GM12801 (cell line): ENCODE results near the gene IGFBPL1.

Source experiments
- CTCF ChIP-seq: IDR thresholded peaks from one replicate; pipeline ENCODE4 v1.5.1; 2011; ENCODE audit warnings: control low read depth; ENCODE audit not compliant: insufficient read length; ENCODE audit errors: extremely low read depth

The IGFBPL1 gene

DNA sequence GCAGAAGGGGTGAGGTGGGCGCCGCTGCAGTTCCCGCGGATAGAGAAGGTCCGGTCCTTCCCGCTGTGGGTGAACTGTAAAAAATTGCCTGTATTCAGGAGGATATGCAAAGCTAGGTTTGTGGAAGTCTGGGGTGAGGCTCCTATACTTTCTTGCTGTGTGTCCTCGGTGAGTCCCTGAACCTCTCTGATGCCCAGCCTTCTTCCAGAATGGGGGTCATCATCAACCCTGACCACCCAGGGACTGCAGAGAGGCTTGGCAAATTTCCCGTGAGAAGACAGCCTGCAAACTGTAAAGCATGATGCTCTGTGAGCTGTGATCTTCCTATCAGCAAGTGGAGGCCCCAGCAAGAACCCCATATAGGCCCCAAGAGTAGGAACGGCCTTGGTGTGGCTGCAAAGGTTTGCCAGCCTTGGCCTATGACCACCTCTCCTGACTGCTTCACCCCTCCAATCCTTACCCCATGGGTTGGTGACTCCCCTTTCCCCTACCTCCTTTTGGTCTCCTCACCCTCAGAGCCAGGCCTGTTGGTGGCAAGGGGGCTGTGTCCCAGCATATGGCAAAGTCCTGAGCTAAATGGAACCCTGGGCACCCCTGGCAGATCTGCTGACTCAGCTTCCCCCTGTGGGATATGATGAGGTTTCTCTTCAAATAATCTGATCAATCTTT, 31.0 kb downstream of the IGFBPL1 start:
- no peak for TF ChIP-seq CTCF

DNA sequence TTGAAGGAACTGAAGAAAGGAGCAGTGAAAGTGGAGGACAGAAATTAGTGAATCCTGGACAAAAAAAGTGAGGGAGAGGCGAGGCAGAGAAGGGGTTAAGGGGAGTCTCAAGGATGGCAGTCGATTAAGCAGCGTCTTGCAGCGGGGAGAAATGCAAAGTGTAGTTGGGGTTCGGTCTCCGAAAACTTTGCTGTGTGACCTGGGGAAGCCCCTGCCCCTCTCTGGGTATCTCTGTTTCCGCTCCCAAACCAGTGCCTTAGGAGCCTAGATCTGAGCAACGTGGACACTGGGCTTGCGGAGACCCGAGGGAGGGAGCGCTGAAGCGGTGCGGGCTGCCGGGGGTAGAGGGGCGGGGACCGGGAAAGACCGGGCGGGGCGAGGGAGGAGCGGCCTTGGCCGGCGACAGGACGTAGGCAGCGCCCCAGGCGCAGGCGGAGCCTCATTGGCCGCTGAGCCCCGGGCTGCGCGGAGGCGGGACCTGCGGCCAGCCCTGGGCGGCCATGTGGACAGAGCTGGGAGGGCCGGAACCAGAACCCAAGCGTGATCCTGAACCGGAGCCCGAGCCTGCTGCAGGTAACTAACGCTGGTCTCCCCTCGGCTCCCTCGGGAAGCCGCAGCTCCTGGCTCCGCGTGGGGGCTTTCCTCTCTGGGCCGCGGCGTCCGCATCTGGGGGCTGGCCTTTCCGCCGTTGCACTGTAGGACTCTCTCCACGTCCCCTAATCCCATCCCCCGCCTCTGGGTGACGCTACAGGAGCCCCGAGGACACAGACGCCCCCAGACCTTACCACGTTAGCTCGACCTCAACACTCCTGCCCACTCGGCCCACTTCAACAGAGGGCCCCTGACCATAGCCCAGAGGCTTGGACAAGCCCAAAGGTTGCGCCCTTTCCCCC, 31.8 kb downstream of the IGFBPL1 start, which contains the start of gene ALDH1B1:
Gene ALDH1B1 (plus strand): TSS at position 468 of the 893 bp plus-strand sequence. CDS start 3,047 bp downstream, outside the sequence.
- no peak for TF ChIP-seq CTCF

DNA sequence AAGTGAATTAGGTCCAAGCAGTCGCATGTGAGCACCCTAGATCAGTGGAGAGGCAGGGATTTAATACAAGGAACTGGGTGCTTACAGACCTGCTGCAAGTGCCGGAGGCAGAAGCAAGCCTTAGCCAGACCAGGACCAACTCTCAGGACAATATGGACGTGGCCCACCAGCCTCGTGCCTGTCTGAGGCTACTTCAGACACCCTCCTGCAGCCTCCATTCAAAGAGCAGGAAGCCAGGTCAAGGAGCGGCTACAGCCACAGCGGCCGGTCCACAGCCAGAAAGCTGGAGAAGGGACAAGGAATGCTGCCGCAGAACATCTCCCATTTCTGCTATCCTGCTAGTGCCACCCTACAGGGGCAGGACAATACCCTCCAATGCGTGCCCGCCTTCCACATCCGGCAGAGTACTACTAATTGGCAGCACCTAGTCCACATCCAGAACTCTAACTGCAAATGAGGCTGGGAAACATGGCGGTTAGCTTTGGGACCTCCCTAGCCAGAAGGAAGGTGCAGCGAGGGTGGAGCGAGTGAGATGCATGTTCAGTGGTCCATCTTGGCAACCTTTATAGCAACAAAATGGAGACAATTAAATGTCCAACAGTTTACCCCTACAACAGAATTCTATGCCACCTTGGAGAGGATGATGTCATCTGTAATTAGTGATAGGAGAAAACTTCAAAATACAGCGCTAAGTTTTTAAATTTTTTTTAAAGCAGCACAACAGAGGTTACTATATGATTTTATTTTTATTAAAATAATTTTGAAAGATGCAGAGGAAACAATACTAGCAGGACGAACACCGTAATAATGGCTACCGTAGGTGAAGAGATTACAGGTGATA, 32.8 kb downstream of the IGFBPL1 start:
- TF ChIP-seq CTCF: no peak

GRCh38 chr9:38390851-38391250, 33.4 kb downstream of the IGFBPL1 start:
- TF ChIP-seq CTCF: no peak

DNA sequence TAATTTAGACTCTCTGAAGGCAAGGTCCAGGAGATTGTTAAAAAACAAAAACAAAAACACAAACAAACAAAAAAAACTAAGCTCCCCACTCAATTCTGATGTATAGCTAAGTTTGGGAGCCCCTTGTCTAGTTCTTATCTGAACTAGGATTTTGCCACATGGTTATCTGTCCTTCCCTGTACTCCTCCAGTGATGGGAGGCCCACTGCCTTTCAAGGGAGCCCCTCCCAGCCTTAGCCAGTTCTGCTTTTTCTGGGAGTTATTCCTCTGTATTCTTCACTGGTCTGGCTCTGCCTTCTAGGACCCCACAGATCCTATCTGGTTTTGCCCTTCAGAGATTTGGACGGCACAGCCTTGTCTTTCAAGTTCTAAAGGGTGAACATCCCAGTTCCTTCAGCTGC, 33.8 kb downstream of the IGFBPL1 start:
- no peak for TF ChIP-seq CTCF

DNA sequence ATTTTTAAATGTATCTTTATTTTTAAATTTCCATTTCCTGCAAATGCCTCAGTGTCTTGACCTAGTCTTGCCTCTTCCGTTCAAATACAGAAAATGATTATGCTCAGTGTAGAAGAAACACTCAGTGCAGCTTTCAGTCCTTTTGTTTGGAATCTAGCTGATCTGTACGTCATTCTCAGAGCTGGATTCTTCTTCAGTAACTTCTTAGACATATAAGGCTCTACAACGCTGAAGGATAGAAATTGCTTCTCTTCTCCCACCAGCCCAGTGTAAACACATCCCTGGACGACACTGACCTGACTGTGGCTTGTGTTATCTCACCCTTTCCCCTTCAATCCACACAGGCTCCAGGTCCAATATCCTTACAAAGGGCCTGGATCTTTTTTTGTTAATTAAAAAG, 34.9 kb downstream of the IGFBPL1 start:
- no peak for TF ChIP-seq CTCF
